GM18517 (cell line): Measurements from ENCODE around the gene CD2BP2.

Experiments used
- ATAC-seq: cut with Tn5 transposase; IDR thresholded peaks from one replicate; pipeline ENCODE4 v1.9.1; 2021; ENCODE audit warnings: mild to moderate bottlenecking, moderate library complexity; ENCODE audit not compliant: unreplicated experiment

CD2BP2 gene

DNA sequence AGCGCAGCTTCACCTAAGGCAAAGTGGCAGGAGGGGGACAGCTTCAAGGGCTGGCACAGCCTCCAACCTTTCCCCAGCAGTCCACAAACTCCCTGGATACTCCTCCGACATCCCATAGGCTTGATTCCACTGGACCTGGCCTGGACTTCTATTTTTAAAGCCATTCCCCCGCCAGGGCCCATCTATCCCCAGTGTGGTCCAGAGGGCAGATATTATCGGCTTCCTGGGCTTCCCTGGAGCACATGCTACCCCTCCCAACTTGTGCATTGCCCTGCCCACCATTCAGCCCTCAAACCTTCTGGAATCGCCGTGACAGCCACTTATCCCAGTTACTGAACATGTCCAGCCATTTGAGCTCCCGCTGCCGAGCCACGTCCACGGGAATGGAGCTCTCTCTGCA, 10.1 kb upstream of the CD2BP2 start:
- ATAC-seq: no peak

DNA sequence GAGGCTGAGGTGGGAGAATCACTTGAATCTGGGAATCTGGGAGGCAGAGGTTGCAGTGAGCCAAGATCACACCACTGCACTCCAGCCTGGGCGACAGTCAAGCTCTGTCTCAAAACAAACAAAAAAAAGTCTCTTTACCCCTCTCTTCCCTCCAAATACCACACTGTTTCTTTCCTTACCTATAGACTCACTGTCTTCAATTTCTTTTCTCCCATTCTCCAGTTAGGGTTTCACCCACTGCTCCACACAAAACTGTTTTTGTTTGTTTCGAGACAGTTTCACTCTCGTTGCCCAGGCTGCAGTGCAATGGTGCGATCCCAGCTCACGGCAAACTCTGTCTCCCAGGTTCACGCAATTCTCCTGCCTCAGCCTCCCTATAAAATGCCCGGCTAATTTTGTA, 6.1 kb upstream of the CD2BP2 start:
- no peak for ATAC-seq

DNA sequence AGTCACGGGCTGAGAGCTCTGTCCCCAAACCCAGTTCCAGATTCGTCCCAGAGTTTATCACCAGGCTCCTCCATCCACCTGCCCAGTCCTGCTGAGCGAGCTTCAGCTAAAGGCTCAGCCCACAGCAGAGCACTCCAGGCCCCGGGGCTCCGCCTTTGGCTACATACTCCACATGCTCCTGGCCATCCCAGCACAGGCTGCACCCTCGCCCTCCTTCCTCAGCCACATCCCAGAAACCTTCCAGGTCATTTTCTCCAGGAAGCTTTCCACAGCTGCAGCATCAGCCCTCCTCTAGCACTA, 4.7 kb upstream of the CD2BP2 start:
- no peak for ATAC-seq

DNA sequence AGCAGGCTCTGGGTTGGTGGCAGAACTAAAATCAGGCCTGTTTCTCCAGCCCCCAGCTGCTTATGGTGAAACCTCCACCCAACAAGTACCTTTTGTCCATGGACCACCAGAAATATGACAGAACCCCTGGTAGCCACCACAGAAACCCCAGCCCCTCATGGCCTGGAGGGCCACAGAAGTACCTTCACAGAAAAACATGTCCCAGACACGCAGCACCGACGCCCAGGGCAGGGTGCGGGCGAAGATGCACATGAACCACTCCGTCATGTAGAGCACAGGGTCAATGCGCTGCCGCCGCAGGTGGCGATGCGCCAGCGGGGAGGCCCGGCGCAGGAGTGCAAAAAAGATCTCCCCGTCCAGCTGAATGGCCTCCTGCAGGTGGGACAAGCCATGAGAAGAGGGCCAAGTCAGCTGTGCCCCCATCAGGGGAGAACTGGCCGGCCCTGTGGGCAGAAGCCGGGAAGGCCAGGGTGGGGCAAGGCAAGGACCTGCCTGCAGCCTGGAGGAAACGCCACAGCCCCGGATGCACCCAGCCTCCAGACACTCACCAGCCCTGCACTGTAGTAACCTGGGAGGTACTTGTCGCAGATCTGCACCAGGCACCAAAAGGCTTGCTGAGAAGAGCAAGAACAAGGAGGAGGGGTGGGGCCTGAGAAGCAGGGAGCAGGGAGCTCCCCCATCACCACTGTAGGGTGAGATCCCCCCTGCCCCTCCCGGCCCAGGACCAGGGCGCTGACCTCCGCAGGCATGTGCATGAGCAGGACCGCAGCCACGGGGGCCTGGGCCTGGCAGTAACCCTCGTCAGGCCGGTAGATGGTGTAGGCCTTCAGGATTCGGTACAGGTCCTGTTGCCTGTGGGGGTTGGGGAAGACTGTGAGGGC, 4.1 kb upstream of the CD2BP2 start:
- ATAC-seq: no peak

GRCh38 chr16:30358577-30358936, 3.4 kb upstream of the CD2BP2 start:
- no peak for ATAC-seq

DNA sequence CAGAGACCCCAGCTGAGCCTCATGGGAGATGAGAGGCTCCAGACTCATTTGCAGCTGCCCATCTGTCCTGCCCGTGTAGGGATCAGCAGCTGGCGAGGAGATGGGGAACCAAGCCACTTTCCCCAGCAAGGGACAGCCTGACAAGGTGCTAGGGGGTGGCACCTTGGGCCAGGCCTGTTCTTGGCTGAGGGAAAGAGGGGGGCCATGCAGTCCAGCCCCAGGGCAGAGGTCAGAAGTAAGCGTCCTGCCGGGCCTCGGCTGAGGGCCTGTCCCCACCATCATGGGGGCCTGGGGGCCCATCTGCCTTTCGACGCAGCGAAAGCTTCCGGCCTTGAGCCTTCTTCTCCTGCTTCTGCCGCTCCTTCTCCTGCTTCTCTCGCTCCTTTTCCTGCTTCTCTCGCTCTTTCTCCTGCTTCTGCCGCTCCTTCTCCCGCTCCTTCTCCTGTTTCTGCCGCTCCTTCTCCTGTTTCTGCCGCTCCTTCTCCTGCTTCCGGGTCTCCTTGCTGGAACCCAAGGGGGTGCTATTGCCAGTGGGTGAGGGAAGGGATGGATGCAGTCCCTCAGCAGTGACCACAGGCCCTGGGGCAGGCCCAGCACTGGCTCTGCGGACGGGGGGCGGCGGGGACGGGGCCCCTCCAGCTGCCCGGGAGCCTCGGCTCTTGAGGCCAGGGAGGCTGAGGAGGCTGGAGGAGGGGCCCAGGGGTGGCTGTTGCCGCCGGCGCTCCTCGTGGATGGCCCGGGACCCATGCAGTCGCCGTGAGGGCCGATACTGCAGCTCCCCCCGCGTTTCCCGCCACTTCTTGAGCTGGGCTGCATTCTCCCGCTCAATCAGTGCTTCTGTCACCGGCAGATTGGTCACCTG, 2.8 kb upstream of the CD2BP2 start:
- no peak for ATAC-seq

DNA sequence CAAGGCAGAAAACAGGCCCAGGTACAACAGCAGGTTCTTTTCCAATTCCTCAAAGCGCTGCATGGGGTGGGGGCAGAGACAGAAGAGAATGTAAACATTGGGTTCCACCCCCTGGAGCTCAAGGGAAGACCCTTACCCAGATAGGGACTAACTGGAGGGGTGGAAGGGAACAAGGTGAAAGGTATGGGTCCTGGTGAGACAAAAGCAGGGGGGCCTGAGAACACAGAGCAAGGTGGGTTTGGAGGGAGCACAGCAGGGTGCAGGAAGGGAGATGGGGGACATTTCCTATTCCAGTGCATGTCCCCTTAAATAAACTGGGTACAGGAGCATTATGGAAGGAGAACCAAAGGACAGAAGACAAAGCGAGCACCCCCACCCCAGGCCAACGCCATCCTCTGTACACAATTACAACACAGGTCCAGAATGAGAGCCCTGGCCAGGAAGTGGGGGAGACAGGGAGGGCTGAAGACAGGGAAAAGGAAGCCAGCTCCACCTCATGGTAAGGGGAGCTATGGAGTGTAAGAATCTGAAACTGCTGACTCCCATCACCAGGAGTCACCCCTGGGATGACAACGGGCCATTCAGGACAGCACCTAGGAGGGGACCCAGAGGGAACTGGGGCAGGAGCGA, 2.1 kb upstream of the CD2BP2 start:
- no peak for ATAC-seq

DNA sequence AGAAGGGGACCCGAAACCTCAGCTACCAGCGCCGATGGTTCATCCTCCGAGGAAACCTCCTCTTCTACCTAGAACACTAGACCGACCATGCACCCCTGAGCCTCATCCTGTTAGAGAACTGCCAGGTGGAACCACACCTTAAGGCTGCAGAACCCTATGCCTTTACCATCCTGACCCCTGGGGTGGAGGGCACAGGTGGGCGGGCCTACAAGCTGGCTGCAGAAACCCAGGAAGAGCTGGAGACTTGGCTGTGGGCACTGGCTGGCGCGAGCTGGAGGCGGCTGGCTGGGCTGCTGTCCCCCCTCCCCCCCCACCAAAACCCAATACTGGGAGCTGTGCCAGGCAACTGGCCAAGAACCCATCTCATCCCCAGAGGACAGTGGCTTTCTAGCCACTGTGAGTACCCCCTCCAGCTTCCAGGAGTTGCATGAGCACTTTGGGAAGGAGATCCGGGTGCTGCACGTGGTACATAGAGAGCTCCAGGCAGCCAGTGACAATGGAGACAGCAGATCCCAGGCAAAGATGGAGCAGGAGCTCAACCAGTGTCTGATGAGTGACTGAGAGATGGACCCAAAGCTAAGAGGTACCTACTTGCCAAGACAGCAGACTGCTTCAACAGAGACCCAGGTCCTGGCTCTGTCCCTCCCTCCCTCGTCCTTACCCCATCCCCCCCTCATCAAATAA, 1.4 kb upstream of the CD2BP2 start:
- no peak for ATAC-seq

DNA sequence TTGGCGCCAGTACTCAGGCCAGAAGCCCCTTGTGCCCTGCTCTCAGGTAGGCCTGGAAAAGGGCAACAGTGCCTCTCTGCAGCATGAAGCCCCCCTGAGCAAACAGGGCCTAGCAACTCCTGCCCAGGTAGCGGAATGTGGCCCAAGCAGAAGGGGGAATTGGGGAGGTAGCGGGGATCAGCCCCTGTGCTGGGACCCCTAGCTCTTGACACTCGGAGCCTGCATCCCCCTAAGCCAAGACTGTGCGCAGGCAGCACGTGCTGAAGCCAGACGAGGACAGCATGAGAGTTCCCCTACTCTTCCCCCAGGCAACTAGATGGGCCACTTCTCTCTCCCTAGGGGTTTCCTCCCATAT, 823 bp upstream of the CD2BP2 start:
- no peak for ATAC-seq

- no peak for ATAC-seq
Measured at GRCh38 chr16:30354423-30355143, 525 bp downstream of the CD2BP2 start.

DNA sequence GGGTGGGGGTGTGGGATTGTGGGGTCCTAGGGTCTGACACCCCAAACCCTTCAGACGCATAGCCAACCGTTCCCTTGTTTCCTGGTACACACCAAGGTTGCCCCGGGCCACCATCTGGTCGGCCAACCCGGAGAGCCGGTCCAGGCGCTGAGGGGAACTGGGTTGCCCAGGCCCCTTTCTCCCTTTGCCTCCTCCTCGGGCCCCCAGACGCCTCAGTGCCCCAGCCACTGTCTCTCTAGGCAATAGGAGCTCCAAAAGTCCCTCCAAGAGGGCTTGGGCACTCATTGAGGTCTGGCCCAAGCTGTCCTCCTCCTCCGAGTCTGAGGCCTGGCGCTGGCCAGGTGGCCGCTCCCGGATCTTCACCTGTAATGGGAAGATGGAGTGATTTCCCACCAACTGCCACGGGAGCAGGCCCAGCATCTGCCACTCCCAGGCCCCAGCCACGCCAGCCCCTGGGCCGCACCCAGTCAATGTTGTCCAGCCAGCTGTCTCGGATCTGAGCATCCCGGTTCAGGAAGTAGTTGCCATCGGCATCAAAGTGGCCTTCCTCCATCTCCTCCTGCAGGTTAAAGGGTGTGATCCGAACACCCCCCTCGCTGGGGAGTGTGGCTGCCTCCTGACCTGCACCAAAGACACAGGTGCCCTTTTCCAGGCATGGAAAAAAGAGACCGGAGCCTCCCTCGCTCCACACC, 1.5 kb downstream of the CD2BP2 start:
- ATAC-seq: no peak

DNA sequence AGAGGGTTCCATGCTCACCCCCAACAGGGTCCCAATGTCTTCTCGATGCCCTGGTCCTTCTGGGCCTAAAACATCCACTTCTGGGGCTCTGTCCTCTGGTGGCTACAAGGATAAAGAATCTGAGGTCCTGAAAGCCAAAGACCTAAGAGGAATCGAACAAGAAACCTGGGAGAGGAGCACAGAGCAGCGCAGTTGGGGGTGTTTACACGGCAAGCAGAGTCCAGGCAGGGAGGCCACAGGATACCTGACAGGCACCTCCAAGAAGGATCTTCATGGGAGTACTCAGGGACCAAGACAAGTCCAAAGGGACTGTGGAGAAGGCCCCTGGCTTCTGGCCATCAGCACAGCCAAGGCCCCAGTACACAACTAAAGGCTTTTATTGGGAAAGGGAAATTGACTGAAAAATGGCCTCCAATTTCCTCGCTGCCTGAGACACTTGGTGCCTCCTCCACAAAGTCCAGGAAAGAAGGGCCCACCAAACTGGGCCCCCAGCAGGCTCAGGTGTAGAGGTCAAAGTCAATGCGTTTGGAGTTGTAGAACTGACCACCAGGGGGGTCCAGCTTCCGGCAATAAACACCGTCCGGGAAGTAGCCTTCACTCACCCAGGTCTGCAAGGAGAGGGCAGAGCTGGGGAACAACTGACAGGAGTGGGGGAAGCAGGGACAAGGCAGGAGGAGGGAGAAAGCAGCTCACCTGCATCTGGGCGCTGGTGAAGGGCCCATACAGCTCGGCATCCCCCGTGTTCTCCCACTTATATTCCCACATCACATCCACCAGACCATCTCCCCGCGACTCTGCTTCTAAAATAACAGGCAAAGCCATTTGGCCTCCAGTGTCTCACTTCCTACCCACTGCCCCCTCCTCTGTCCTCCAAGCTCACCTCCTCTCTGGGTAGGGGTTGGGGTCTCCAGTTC, 2.4 kb downstream of the CD2BP2 start:
- no peak for ATAC-seq

- ATAC-seq: no peak
Measured at GRCh38 chr16:30351586-30352419, 3.3 kb downstream of the CD2BP2 start.

DNA sequence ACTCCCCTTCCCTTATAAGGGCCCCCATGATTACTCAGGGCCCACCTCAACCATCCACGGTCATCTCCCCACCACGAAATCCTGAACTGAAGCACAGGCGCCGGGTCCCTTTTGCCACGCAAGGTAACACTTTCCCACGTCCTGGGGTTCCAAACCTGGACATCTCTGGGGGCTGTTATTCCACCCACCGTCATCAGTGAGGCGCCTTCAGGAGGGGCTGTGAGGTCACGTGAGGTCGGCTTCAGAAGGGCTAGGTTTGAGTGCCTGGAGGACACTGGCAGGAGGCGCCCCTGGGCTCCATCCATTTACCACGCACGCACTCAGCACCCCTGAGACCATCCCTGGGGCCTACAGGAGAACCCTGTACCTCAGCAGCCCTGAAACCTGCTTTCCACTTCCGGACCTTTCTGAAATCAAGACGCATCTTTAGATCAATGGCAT, 4.1 kb downstream of the CD2BP2 start:
- ATAC-seq: no peak

GRCh38 chr16:30350134-30350871, 4.8 kb downstream of the CD2BP2 start:
- peak; percentile 48 for ATAC-seq

GRCh38 chr16:30349675-30350074, 5.4 kb downstream of the CD2BP2 start:
- no peak for ATAC-seq

DNA sequence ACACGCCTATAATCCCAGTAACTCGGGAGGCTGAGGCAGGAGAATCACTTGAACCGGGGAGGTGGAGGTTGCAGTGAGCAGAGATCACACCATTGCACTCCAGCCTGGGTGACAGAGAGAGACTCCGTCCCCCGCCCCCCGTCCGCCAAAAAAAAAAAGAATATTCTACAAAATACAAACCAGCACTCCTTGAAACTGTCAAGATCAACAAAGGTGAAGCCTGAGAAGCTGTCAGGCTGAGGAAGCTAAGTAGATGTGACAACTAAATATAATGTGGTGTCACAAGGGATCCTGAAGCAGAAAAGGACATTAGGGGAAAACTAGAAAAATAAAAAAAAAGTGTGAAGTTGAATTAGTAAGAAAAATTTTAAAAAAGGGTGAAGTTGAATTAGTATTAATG, 6.2 kb downstream of the CD2BP2 start:
- no peak for ATAC-seq
